Left forelimb (tissue), 1 donor: ENCODE data around the gene SMU1.

Experiments
- DNase-seq: peaks from one replicate; pipeline ENCODE4 v3.0.0-alpha.2; 2018; ENCODE audit warnings: low spot score

The SMU1 gene

DNA sequence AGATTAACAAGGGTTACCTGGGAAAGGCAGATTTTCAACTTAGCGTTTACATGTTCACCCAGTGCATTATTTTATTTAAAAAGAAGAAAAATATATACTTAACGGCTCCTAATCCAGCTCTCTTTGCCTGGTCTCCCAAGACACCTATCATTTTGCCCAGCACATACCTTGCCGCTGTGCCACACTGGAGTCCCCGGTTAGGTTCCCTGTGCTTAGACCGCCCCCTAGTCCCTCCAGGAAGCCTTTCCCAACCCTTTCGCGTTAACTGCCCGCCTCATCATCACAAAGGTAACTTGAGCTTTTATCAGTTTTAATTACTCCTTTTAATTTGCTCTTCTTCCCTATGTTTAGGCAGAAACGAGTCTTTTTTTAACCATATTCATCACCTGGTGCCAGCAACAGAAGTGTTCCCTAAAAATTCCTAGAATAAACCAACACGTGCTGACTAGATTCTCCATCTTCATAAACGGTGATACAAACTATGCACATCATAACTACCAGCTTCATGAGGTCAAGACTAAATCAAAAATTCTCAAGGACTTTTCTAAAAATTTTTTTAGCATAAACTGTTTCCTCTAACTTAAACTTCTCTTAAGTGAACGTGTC, 31.7 kb downstream of the SMU1 start:
- DNase-seq, result no peak

DNA sequence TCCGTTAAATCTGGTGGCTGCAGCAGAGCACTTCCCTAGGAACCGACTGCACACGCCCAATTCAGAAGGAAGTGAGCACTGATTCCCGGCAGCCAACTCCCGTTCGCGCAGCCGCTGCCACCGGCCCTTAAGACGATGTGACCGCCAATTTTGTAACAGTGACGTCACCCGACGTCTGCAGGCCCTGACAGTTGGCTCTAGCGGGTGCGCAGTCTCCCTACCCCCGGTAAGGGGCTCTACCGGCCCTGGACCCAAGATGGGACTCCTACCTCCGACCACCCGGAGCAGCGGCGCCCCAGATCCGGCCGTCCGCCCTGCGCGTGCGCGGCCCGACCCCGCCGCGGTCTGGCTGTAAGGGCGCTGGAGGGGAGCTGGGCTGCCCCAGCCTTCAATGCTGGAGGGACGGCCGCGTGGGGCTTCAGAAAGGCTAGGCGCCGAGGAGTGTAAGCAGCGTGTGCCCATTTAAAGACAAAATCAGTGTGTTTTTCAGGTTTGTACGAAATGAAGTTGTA, 32.3 kb downstream of the SMU1 start:
- DNase-seq, result peak; percentile 92

DNA sequence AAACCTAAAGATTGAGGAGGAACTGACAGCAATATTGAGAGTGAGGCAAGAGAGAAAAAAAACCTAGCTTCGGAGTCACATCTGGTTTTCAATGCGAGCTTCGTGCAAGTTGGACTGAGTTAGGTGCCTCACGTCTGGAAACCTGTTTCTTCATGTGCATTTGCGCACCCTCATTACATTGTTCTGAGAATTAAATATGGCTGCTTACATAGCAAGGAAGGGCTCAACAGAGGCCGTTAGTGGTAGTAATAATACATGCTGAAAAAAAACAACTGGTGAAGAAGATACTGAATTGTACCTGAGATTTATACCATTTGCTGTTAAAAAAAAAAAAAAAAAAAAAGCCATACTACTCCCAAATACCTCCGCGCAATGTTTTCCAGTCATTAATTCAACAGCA, 32.8 kb downstream of the SMU1 start:
- DNase-seq, result no peak

GRCh38 chr9:33042473-33042872, 34.0 kb downstream of the SMU1 start:
- no peak for DNase-seq

- DNase-seq, result no peak
These were observed 34.9 kb downstream of the SMU1 start for GRCh38 chr9:33041432-33042188.

- no peak for DNase-seq
These were observed 35.6 kb downstream of the SMU1 start for GRCh38 chr9:33040792-33041431.

DNA sequence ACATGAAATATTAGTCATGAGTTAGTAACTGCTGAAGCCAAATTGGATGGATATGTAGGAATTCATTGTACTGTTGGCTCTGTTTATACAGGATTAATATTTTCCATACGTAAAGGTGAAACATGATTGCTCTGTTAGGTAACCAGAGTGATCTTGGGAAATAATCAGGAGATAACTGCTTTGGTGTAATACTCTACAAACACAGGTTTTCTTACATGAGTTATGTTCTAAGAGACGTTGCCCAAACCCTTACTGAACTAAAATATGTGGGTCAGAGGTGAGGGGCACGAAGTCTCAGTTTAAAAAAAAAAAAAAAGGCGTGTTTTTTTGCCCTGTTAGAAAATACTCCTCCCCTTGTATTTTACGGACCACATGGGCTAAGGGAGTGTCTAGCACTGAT, 43.6 kb downstream of the SMU1 start:
- no peak for DNase-seq

DNA sequence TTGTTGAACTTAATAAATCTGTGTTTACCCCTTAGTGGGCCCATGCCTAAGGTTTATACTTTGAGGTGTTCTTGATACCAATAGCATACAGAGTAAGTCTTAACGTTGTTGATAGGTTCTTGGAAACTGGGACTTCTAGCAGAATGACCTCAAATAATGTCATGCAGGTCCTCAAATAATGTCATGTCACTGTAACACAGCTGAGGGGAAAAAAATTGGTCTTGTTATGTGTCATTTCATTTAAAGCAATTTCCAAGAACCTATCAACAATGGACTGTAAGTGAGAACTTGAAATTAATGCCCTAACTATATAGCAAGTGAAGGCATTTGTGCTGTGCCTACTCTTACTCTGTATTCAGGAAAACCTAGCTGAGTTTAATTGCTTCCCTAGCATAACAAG, 44.2 kb downstream of the SMU1 start:
- no peak for DNase-seq

- no peak for DNase-seq
These were observed 46.2 kb downstream of the SMU1 start for GRCh38 chr9:33030285-33030684.

DNA sequence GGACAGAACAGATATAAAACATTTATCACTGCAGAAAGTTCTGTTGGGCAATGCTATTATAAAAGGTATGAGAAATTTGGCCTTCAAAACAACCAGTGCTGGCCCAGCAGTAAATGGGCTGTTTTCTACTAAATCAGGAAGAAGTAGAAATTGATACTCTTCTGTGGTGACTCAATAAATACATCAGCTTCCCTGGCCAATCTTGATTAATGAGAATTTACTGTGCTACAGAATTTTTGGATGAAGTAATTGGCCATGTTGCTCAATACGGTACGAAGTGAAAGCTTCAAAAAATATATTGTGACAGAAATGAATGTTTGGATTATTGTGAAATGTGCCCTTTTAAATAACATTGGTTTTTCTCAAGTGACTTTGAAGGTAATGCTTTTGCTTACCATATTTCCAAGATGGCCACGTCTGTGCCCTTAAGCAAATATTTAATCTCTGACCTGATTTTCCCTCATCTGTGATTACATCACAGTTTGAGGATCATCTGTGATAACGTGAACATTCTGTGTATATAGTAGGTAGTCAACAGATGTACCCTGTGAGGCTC, 47.2 kb downstream of the SMU1 start:
- DNase-seq, result no peak

GRCh38 chr9:33025572-33026342, 50.7 kb downstream of the SMU1 start:
- peak; percentile 88 for DNase-seq

GRCh38 chr9:33024966-33025571, 51.4 kb downstream of the SMU1 start, which contains the start of gene DNAJA1:
DNAJA1 (plus strand) TSS chr9:33025273; CDS start chr9:33026485, 1,212 bp downstream.
- DNase-seq, result peak; percentile 98

DNA sequence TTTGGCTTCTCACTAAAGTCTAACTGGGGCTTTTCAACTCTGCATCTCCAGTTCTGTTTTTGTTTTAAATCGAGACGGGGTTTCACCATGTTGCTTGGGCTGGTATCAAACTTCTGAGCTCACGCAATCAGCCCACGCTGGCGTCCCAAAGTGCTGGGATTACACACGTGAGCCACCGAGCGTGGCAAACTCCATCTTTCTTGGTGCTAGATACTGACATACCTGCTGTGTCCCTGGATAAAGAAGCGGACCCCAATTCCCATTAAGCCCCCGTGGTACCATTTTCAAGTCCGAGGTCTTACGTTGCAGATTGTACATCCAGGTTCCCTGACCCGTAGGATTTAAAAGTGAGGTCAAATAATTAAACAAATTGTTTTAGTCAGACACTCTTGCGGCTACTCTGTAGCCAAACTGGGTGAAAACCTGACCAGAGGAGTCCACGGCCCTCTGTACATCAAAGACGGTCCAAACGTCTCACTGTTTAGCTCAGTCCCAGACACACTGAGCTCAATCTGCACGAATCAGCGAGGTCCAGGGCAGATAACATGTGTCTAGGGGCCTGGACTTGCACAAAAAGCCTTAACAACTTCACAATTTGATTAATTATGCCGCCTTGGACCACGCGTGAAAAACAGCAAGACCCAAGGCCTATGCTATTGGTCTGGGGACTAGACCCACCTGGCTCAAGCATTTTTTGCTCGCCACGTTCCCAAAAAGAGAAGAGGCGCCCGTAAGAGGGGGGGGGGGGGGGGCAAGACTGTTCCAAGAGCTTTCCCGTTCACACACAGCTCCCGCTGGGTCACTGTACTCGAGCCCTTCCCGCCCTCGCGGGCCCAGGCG, 52.1 kb downstream of the SMU1 start:
- no peak for DNase-seq

- DNase-seq, result no peak
These were observed 52.8 kb downstream of the SMU1 start for GRCh38 chr9:33023661-33024060.

- no peak for DNase-seq
These were observed 53.7 kb downstream of the SMU1 start for GRCh38 chr9:33022755-33023154.

- DNase-seq, result no peak
These were observed 54.2 kb downstream of the SMU1 start for GRCh38 chr9:33022303-33022702.

GRCh38 chr9:33019797-33020196, 56.7 kb downstream of the SMU1 start:
- no peak for DNase-seq

GRCh38 chr9:33017283-33018041, 59.0 kb downstream of the SMU1 start:
- no peak for DNase-seq

- no peak for DNase-seq
These were observed 61.8 kb downstream of the SMU1 start for GRCh38 chr9:33014665-33015014.
